ENCODE measurements around the gene STRADB. TPM values are rescaled to one million over a fixed set of nuclear protein-coding genes. Genes with fewer than 3 reads are reported as not detected.

The STRADB gene
- polyA plus RNA-seq, 3 donors: 6.9 to 25.6 (median 22.0) TPM

GRCh38 chr2:201430839-201431238 lies 20.7 kb upstream of the STRADB start:
- TF ChIP-seq CTCF (IDR thresholded peaks at IDR 0.05): no peak
- Histone ChIP-seq H3K9me3 (replicated peaks in 1 of 2; ENCODE audit: control insufficient read depth in 1 of 2, insufficient read depth in 1 of 2, low read length in 2 of 2) (no peaks in the 10 kb centered on the region), H3K4me2 (replicated peaks; ENCODE audit: extremely low read depth, low read length, poor library complexity, severe bottlenecking) (no peak overlapping the region), H2AFZ (ENCODE audit: insufficient read depth, low read depth, low read length, poor library complexity, severe bottlenecking) (no peak overlapping the region), H3K4me3 (replicated peaks in 1 of 3; ENCODE audit: low read depth in 2 of 3, low read length in 3 of 3) (no peak overlapping the region), H3K9ac (ENCODE audit: insufficient read depth, low read length, poor library complexity, severe bottlenecking) (no peak overlapping the region), H3K4me1 (ENCODE audit: control insufficient read depth in 1 of 2, insufficient read depth in 2 of 2, low read length in 2 of 2) (peaks cover 8 to 9% of the 10 kb centered on the region in 2 donors), H3K27me3 (ENCODE audit: control insufficient read depth in 2 of 2, insufficient read depth in 2 of 2, low read length in 2 of 2) (no peaks in the 10 kb centered on the region), H3K36me3 (replicated peaks in 1 of 2; ENCODE audit: control insufficient read depth in 1 of 2, insufficient read depth in 2 of 2, low read length in 2 of 2) (no peaks in the 10 kb centered on the region), H3K27ac (ENCODE audit: low read depth in 1 of 2, low read length in 2 of 2) (no peak overlapping the region), H4K20me1 (ENCODE audit: insufficient read depth, low read length) (peaks cover 34% of the 10 kb centered on the region), H3K79me2 (ENCODE audit: insufficient read depth, low read length) (peaks cover 35% of the 10 kb centered on the region)
- Mint-ChIP-seq H3K4me1 (peaks cover 19% of the 10 kb centered on the region), H3K36me3 (peaks cover 10 to 17% of the 10 kb centered on the region in 2 donors), H3K9me3 (peaks cover 0 to 7% (median 5%) of the 10 kb centered on the region in 7 donors), H3K4me3 (no peak overlapping the region), H3K27ac (peak overlapping the region in 1 of 7 donors; percentile 58), H3K27me3 (ENCODE audit: low read depth in 3 of 3) (no peaks in the 10 kb centered on the region)
- WGBS (ENCODE audit: insufficient coverage): 100% methylated on average over 2 of the region's 5 CpGs
- DNase-seq: no peak
- intact Hi-C loops (cut with micrococcal nuclease): no loop called here

GRCh38 chr2:201432038-201432620 lies 19.4 kb upstream of the STRADB start:
- Mint-ChIP-seq H3K36me3 (peaks cover 10 to 17% of the 10 kb centered on the region in 2 donors), H3K27me3 (ENCODE audit: low read depth in 3 of 3) (no peaks in the 10 kb centered on the region), H3K4me3 (peak overlapping the region in 1 of 2 donors; percentile 7), H3K27ac (peak overlapping the region in 6 of 7 donors; percentile 0 to 87 (median 47)), H3K9me3 (peaks cover 0 to 7% (median 5%) of the 10 kb centered on the region in 7 donors), H3K4me1 (peaks cover 19% of the 10 kb centered on the region)
- no peak for TF ChIP-seq CTCF (IDR thresholded peaks at IDR 0.05)
- H3K4me3 ChIP-seq (replicated peaks in 1 of 3; ENCODE audit: low read depth in 2 of 3, low read length in 3 of 3): no peak overlapping the region
- DNase-seq: peak; percentile 14 to 36 (median 14)
- no peak overlapping the region for H2AFZ ChIP-seq (ENCODE audit: insufficient read depth, low read depth, low read length, poor library complexity, severe bottlenecking)
- peaks cover 32% of the 10 kb centered on the region for H4K20me1 ChIP-seq (ENCODE audit: insufficient read depth, low read length)
- WGBS (ENCODE audit: insufficient coverage): no CpG with 5 or more reads among the region's 4 CpGs
- no peaks in the 10 kb centered on the region for H3K27me3 ChIP-seq (ENCODE audit: control insufficient read depth in 2 of 2, insufficient read depth in 2 of 2, low read length in 2 of 2)
- H3K4me2 ChIP-seq (replicated peaks; ENCODE audit: extremely low read depth, low read length, poor library complexity, severe bottlenecking): no peak overlapping the region
- H3K27ac ChIP-seq (ENCODE audit: low read depth in 1 of 2, low read length in 2 of 2): peak overlapping the region in 1 of 2 donors; percentile 67
- no peak overlapping the region for H3K9ac ChIP-seq (ENCODE audit: insufficient read depth, low read length, poor library complexity, severe bottlenecking)
- H3K9me3 ChIP-seq (replicated peaks in 1 of 2; ENCODE audit: control insufficient read depth in 1 of 2, insufficient read depth in 1 of 2, low read length in 2 of 2): no peaks in the 10 kb centered on the region
- no peaks in the 10 kb centered on the region for H3K36me3 ChIP-seq (replicated peaks in 1 of 2; ENCODE audit: control insufficient read depth in 1 of 2, insufficient read depth in 2 of 2, low read length in 2 of 2)
- peaks cover 41% of the 10 kb centered on the region for H3K79me2 ChIP-seq (ENCODE audit: insufficient read depth, low read length)
- intact Hi-C loops (cut with micrococcal nuclease): no loop called here
- H3K4me1 ChIP-seq (ENCODE audit: control insufficient read depth in 1 of 2, insufficient read depth in 2 of 2, low read length in 2 of 2): peaks cover 8 to 9% of the 10 kb centered on the region in 2 donors

Measured in CD14-positive monocyte (primary cell).